Astrocyte (in vitro differentiated cells and primary cell): ENCODE measurements around the gene TNNI2. TPM values are rescaled to one million over a fixed set of nuclear protein-coding genes. Genes with fewer than 3 reads are reported as not detected.
A peak's percentile ranks its signal among the peaks of the same experiment; 100 is the strongest.

Experiments used
- DNase-seq: peaks from one replicate; pipeline ENCODE4 v3.0.0-alpha.2; 2010; ENCODE audit warnings: low read depth
- FAIRE-seq: peaks from 2 replicates; lab custom pipeline; 2011; peaks lifted over from hg19 to GRCh38; lab: Jason Lieb, UNC
- H2AFZ ChIP-seq: 2 replicates; pipeline ENCODE4 v1.6.0; 2012; ENCODE audit warnings: low read depth, low read length, inconsistent platforms
- H3K27ac ChIP-seq: 2 replicates; pipeline ENCODE4 v1.5.1; 2011; ENCODE audit warnings: low read depth, low read length, inconsistent platforms
- H3K27me3 ChIP-seq: 2 replicates; pipeline ENCODE4 v1.6.0; 2011; ENCODE audit warnings: low read length, inconsistent platforms; ENCODE audit not compliant: insufficient read depth
- H3K36me3 ChIP-seq: 2 replicates; pipeline ENCODE4 v1.5.1; 2011; ENCODE audit warnings: low read length, inconsistent platforms; ENCODE audit not compliant: insufficient read depth
- H3K4me1 ChIP-seq: 2 replicates; pipeline ENCODE4 v1.5.1; 2011; ENCODE audit warnings: low read length, inconsistent platforms; ENCODE audit not compliant: insufficient read depth
- H3K4me2 ChIP-seq: 2 replicates; pipeline ENCODE4 v1.6.0; 2012; ENCODE audit warnings: low read length, inconsistent platforms
- H3K4me3 ChIP-seq: 2 replicates; pipeline ENCODE4 v1.5.1; 2011; ENCODE audit warnings: low read depth, mild to moderate bottlenecking, low read length, inconsistent platforms; ENCODE audit not compliant: insufficient read depth
- H3K79me2 ChIP-seq: 2 replicates; pipeline ENCODE4 v1.6.0; 2012; ENCODE audit warnings: mild to moderate bottlenecking, low read length, inconsistent platforms; ENCODE audit not compliant: insufficient read depth
- H3K9ac ChIP-seq: 2 replicates; pipeline ENCODE4 v1.6.0; 2012; ENCODE audit warnings: mild to moderate bottlenecking, low read length, inconsistent platforms
- H3K9me3 ChIP-seq: 2 replicates; pipeline ENCODE4 v1.5.1; 2012; ENCODE audit warnings: low read depth, mild to moderate bottlenecking, low read length, inconsistent platforms; ENCODE audit not compliant: insufficient read depth
- H4K20me1 ChIP-seq: 2 replicates; pipeline ENCODE4 v1.6.0; 2012; ENCODE audit warnings: low read length, inconsistent platforms; ENCODE audit not compliant: insufficient read depth
- H3K27ac Mint-ChIP-seq: one replicate; pipeline ENCODE4 v1.8.0; 2021; ENCODE audit warnings: mild to moderate bottlenecking, mixed read lengths; ENCODE audit not compliant: unreplicated experiment
- H3K27me3 Mint-ChIP-seq: one replicate; pipeline ENCODE4 v1.8.0; 2021; ENCODE audit warnings: low read depth, mixed read lengths; ENCODE audit not compliant: unreplicated experiment
- H3K36me3 Mint-ChIP-seq: one replicate; pipeline ENCODE4 v1.8.0; 2021; ENCODE audit warnings: low read depth, mixed read lengths; ENCODE audit not compliant: unreplicated experiment
- H3K4me1 Mint-ChIP-seq: one replicate; pipeline ENCODE4 v1.8.0; 2021; ENCODE audit warnings: low read depth, mixed read lengths; ENCODE audit not compliant: unreplicated experiment
- H3K4me3 Mint-ChIP-seq: one replicate; pipeline ENCODE4 v1.8.0; 2021; ENCODE audit warnings: mild to moderate bottlenecking, moderate library complexity, mixed read lengths; ENCODE audit not compliant: unreplicated experiment
- H3K9me3 Mint-ChIP-seq: one replicate; pipeline ENCODE4 v1.8.0; 2021; ENCODE audit warnings: mild to moderate bottlenecking, mixed read lengths; ENCODE audit not compliant: unreplicated experiment
- EZH2 ChIP-seq: IDR thresholded peaks from 2 replicates; pipeline ENCODE4 v1.6.1; 2012; ENCODE audit warnings: mild to moderate bottlenecking, low read length, inconsistent platforms; ENCODE audit not compliant: insufficient read depth
- total RNA-seq: library from RNA; stranded (reverse); gene quantifications from 2 replicates; pipeline ENCODE4 v1.2.1, GENCODE V29; 2021
- TF ChIP-seq, protein P1 (sequence below): IDR thresholded peaks from 2 replicates; pipeline ENCODE4 v1.5.1; 2011; ENCODE audit warnings: low read depth, mild to moderate bottlenecking, inconsistent platforms, low read length, moderate library complexity; ENCODE audit not compliant: insufficient read depth

Gene TNNI2
- total RNA-seq, 1 donor from 2014 or later = not detected

DNA sequence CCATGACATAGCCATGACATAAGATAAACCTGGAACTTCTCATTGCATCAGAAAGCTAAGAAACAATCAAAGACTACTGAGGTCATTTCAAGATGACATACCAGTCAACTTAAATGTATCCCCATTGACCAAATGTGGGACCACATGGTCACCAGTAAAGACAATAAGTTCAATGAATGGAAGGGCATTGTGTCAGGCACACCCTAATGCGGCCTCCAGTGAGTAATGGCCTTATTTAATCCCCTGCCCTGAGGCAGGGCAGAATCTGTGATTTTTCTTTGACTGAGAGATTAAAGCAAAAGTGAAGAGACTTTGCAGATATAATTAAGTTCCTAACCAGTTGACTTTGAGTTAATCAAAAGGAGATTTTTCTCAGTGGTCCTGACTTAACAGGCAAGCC lies 21.3 kb upstream of the TNNI2 start:
- Mint-ChIP-seq H3K36me3 (peaks cover 1% of the 10 kb centered on the region), H3K4me3 (no peak overlapping the region), H3K4me1 (peaks cover 6% of the 10 kb centered on the region), H3K27ac (no peak overlapping the region), H3K27me3 (peaks cover 28% of the 10 kb centered on the region), H3K9me3 (peaks cover 19% of the 10 kb centered on the region)
- Histone ChIP-seq H3K36me3 (no peaks in the 10 kb centered on the region), H3K4me3 (no peak overlapping the region), H3K27ac (no peak overlapping the region), H3K9me3 (peaks cover 10% of the 10 kb centered on the region), H3K4me1 (peaks cover 3% of the 10 kb centered on the region), H3K79me2 (no peaks in the 10 kb centered on the region), H4K20me1 (no peaks in the 10 kb centered on the region), H2AFZ (no peak overlapping the region), H3K27me3 (no peaks in the 10 kb centered on the region), H3K9ac (no peak overlapping the region), H3K4me2 (no peak overlapping the region)
- no peak for FAIRE-seq
- DNase-seq = no peak
- TF ChIP-seq, protein P1, sequence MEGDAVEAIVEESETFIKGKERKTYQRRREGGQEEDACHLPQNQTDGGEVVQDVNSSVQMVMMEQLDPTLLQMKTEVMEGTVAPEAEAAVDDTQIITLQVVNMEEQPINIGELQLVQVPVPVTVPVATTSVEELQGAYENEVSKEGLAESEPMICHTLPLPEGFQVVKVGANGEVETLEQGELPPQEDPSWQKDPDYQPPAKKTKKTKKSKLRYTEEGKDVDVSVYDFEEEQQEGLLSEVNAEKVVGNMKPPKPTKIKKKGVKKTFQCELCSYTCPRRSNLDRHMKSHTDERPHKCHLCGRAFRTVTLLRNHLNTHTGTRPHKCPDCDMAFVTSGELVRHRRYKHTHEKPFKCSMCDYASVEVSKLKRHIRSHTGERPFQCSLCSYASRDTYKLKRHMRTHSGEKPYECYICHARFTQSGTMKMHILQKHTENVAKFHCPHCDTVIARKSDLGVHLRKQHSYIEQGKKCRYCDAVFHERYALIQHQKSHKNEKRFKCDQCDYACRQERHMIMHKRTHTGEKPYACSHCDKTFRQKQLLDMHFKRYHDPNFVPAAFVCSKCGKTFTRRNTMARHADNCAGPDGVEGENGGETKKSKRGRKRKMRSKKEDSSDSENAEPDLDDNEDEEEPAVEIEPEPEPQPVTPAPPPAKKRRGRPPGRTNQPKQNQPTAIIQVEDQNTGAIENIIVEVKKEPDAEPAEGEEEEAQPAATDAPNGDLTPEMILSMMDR = no peak
- TF ChIP-seq EZH2 = no peak

DNA sequence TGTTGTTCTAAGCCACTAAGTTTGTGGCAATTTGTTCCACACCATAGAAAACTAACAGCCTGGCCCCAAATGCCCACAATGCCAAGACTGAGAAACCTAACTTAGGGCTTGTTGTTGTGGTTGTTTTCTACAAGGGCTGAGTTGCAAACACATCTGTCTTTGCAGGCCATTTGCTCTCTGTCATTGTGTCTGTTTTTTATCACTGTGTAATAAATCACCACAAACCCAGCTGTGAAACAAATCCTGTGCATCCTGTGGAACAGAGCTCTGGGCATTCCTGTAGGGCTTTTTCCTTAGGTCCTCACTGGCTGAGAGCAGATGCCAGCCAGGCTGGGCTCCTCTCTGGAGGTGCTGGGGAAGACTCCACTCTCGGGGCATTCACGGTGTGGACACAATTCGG lies 19.7 kb upstream of the TNNI2 start:
- Histone ChIP-seq H3K4me3 (no peak overlapping the region), H3K9me3 (peaks cover 10% of the 10 kb centered on the region), H2AFZ (no peak overlapping the region), H4K20me1 (no peaks in the 10 kb centered on the region), H3K4me1 (peaks cover 3% of the 10 kb centered on the region), H3K27ac (no peak overlapping the region), H3K27me3 (no peaks in the 10 kb centered on the region), H3K9ac (no peak overlapping the region), H3K79me2 (no peaks in the 10 kb centered on the region), H3K4me2 (no peak overlapping the region), H3K36me3 (no peaks in the 10 kb centered on the region)
- FAIRE-seq (no peak), DNase-seq (no peak)
- TF ChIP-seq, protein P1 = no peak
- no peak for TF ChIP-seq EZH2
- H3K4me1 Mint-ChIP-seq = peaks cover 6% of the 10 kb centered on the region
- H3K36me3 Mint-ChIP-seq = peaks cover 1% of the 10 kb centered on the region
- H3K9me3 Mint-ChIP-seq = peaks cover 13% of the 10 kb centered on the region
- H3K4me3 Mint-ChIP-seq = no peak overlapping the region
- no peak overlapping the region for H3K27ac Mint-ChIP-seq
- peaks cover 21% of the 10 kb centered on the region for H3K27me3 Mint-ChIP-seq

DNA sequence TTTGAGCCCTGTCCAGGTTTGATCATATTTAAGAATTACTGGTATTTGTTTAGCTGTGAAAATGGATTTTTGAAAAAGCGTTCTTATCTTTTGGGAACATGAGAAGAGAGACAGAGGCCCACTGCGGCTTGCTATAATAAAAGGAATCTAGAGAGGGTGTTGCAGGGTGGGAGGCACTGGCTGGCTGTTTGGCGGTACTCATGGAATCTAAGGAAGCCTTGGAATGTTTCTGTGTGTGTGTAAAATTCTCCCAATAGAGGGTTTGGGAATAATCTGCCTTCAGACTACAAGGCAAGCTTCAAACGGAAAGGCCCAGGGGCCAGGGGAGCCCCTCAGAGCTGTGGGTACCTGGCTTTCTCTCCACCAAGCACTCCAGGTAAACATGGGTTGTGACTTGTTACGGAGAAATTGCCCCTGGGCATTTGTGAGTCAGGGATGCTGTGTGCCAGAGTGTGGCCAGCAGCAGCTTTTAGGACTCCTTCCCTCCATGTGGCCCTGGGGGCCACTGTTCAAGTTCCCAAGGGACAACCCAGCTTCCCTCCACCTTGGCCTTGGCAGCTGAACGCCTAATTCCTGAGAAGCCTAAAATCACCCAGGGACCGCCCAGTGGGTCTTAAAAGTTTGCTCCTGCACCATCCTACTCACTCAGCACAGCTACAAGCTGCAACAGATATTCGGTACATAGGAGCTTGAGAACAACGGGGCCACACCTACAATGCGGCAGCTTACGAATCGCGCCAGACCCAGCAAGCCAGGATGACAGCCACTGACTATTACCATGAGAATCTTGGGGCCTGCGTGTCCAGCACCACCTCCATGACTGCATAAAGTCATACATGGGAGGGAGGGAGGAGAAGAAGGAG lies 18.1 kb upstream of the TNNI2 start:
- H3K36me3 Mint-ChIP-seq = peaks cover 1% of the 10 kb centered on the region
- H4K20me1 ChIP-seq = no peaks in the 10 kb centered on the region
- H3K4me3 ChIP-seq = no peak overlapping the region
- H3K4me1 Mint-ChIP-seq = peaks cover 6% of the 10 kb centered on the region
- H3K27me3 Mint-ChIP-seq = peaks cover 26% of the 10 kb centered on the region
- no peaks in the 10 kb centered on the region for H3K27me3 ChIP-seq
- H3K9me3 Mint-ChIP-seq = peaks cover 13% of the 10 kb centered on the region
- peak; percentile 68 for DNase-seq
- no peak overlapping the region for H2AFZ ChIP-seq
- no peak overlapping the region for H3K27ac ChIP-seq
- no peaks in the 10 kb centered on the region for H3K79me2 ChIP-seq
- TF ChIP-seq EZH2 = no peak
- TF ChIP-seq, protein P1 = no peak
- no peak for FAIRE-seq
- H3K4me2 ChIP-seq = peak overlapping the region; percentile 9
- peaks cover 10% of the 10 kb centered on the region for H3K9me3 ChIP-seq
- H3K4me1 ChIP-seq = peaks cover 3% of the 10 kb centered on the region
- no peak overlapping the region for H3K9ac ChIP-seq
- no peaks in the 10 kb centered on the region for H3K36me3 ChIP-seq
- peak overlapping the region; percentile 18 for H3K4me3 Mint-ChIP-seq
- no peak overlapping the region for H3K27ac Mint-ChIP-seq
